Measurements from ENCODE around the gene SOBP.
"Not testable (repeated sequence)": the region's sequence is repeated elsewhere in the genome, so short reads cannot be mapped to it uniquely, and the experiment has no call there.

The SOBP gene

DNA sequence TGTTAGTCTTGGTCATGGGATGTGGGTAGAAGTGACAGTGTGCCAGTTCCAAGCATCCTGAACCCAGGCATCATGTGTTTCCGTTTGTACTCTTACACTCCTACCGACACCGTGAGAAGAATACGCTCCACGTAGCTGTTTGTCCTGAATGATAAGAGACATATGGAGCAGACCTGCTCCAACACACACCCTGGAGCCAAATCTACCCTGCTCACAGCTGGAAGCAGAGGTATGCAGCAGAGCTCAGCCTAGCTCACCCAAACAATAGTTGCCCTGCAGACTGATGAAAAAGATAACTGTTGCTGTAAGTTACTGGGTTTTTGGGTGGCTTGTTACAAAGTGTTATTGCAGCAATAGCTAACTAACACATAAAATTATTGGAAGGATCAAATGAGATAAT, 16.3 kb upstream of the SOBP start:
- ATAC-seq: no peak
- TF ChIP-seq, protein P1, sequence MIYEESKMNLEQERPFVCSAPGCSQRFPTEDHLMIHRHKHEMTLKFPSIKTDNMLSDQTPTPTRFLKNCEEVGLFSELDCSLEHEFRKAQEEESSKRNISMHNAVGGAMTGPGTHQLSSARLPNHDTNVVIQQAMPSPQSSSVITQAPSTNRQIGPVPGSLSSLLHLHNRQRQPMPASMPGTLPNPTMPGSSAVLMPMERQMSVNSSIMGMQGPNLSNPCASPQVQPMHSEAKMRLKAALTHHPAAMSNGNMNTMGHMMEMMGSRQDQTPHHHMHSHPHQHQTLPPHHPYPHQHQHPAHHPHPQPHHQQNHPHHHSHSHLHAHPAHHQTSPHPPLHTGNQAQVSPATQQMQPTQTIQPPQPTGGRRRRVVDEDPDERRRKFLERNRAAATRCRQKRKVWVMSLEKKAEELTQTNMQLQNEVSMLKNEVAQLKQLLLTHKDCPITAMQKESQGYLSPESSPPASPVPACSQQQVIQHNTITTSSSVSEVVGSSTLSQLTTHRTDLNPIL (CRISPR knock-in tag; IDR thresholded peaks at IDR 0.05; ENCODE audit: low read depth): no peak
- no peak for TF ChIP-seq ZNF8 (CRISPR knock-in tag; IDR thresholded peaks at IDR 0.05)
- TF ChIP-seq ZC3H10 (CRISPR knock-in tag; IDR thresholded peaks at IDR 0.05): no peak
- TF ChIP-seq ESRRG (CRISPR knock-in tag; IDR thresholded peaks at IDR 0.05): no peak
- TF ChIP-seq ZNF565 (CRISPR knock-in tag; conservative IDR thresholded peaks at IDR 0.05; ENCODE audit: low read depth): no peak
- TF ChIP-seq, protein P2, sequence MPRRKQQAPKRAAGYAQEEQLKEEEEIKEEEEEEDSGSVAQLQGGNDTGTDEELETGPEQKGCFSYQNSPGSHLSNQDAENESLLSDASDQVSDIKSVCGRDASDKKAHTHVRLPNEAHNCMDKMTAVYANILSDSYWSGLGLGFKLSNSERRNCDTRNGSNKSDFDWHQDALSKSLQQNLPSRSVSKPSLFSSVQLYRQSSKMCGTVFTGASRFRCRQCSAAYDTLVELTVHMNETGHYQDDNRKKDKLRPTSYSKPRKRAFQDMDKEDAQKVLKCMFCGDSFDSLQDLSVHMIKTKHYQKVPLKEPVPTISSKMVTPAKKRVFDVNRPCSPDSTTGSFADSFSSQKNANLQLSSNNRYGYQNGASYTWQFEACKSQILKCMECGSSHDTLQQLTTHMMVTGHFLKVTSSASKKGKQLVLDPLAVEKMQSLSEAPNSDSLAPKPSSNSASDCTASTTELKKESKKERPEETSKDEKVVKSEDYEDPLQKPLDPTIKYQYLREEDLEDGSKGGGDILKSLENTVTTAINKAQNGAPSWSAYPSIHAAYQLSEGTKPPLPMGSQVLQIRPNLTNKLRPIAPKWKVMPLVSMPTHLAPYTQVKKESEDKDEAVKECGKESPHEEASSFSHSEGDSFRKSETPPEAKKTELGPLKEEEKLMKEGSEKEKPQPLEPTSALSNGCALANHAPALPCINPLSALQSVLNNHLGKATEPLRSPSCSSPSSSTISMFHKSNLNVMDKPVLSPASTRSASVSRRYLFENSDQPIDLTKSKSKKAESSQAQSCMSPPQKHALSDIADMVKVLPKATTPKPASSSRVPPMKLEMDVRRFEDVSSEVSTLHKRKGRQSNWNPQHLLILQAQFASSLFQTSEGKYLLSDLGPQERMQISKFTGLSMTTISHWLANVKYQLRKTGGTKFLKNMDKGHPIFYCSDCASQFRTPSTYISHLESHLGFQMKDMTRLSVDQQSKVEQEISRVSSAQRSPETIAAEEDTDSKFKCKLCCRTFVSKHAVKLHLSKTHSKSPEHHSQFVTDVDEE (CRISPR knock-in tag; IDR thresholded peaks at IDR 0.05): no peak
- TF ChIP-seq, protein P3, sequence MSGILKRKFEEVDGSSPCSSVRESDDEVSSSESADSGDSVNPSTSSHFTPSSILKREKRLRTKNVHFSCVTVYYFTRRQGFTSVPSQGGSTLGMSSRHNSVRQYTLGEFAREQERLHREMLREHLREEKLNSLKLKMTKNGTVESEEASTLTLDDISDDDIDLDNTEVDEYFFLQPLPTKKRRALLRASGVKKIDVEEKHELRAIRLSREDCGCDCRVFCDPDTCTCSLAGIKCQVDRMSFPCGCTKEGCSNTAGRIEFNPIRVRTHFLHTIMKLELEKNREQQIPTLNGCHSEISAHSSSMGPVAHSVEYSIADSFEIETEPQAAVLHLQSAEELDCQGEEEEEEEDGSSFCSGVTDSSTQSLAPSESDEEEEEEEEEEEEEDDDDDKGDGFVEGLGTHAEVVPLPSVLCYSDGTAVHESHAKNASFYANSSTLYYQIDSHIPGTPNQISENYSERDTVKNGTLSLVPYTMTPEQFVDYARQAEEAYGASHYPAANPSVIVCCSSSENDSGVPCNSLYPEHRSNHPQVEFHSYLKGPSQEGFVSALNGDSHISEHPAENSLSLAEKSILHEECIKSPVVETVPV (CRISPR knock-in tag; IDR thresholded peaks at IDR 0.05): no peak
- TF ChIP-seq, protein P4, sequence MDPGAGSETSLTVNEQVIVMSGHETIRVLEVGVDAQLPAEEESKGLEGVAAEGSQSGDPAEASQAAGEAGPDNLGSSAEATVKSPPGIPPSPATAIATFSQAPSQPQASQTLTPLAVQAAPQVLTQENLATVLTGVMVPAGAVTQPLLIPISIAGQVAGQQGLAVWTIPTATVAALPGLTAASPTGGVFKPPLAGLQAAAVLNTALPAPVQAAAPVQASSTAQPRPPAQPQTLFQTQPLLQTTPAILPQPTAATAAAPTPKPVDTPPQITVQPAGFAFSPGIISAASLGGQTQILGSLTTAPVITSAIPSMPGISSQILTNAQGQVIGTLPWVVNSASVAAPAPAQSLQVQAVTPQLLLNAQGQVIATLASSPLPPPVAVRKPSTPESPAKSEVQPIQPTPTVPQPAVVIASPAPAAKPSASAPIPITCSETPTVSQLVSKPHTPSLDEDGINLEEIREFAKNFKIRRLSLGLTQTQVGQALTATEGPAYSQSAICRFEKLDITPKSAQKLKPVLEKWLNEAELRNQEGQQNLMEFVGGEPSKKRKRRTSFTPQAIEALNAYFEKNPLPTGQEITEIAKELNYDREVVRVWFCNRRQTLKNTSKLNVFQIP (CRISPR knock-in tag; IDR thresholded peaks at IDR 0.05; ENCODE audit: borderline replicate concordance, low read depth): no peak
- no peak for TF ChIP-seq ZFP3 (CRISPR knock-in tag; IDR thresholded peaks at IDR 0.05)
- TF ChIP-seq TCF4 (CRISPR knock-in tag; IDR thresholded peaks at IDR 0.05; ENCODE audit: borderline replicate concordance): no peak
- no peak for TF ChIP-seq ARNTL (CRISPR knock-in tag; IDR thresholded peaks at IDR 0.05; ENCODE audit: borderline replicate concordance, low read depth)
- TF ChIP-seq ZFP30 (CRISPR knock-in tag; IDR thresholded peaks at IDR 0.05): no peak
- no peak for TF ChIP-seq OSR1 (CRISPR knock-in tag; IDR thresholded peaks at IDR 0.05)

DNA sequence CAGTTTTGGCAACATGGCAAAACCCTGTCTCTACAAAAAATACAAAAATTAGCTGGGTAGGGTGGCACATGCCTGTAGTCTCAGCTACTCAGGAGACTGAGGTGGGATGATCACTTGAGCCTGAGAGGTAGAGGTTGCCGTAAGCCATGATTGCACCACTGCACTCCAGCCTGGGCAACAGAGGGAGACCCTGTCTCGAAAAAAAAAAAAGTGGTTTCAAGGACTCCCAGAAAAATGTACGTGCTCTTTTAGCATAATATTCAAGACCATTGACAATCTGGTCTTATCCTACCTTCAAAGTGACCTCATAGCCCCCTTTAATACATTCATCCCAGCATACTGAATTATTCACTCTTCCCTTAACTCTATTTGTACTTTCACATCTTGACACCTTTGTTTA, 14.6 kb upstream of the SOBP start:
- not testable (repeated sequence) for ATAC-seq

DNA sequence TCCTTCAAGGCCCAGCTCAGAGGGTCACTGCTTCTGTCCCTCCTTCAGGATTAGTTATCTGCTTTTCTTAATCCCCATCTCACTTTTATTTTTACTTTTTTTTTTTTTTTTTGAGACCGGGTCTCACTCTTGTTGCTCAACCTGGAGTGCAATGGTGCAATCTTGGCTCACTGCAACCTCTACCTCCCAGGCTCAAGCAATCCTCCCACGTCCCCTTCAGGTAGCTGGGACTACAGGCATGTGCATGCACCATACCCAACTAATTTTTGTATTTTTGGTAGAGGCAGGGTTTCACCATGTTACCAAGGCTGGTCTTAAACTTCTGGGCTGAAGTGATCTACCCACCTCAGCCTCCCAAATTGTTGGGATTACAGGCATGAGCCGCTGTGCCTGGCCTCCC, 14.1 kb upstream of the SOBP start:
- ATAC-seq: not testable (repeated sequence)

DNA sequence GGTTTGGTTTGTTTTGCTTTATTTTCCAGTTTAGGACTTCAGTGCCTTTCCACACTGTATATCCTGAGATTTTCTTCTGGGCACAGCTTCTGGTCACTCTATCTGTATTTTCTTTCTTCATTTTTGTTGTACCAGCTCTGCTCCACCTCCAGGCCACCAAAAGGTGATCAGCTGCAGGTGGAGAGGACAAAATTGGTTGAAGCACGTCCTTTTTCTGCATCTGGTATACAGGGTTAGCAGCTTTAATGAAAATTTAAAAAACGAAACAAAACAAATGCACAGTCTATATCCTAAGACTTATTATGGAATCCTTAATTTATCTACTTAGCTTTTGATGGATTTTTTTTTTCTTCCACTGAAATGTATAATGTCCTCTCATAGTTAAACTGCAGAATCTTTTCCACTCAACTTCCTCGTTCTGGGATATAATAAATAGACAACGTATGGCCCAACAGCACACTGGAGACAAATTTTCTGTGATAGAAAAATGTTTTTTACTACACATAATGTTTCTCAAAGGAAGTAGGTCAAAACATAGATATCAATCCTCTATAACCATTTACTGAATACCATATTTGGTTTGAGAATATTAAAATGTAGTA, 10.7 kb upstream of the SOBP start:
- no peak for ATAC-seq
- TF ChIP-seq ZFP3 (CRISPR knock-in tag; IDR thresholded peaks at IDR 0.05) (no peak), OSR1 (CRISPR knock-in tag; IDR thresholded peaks at IDR 0.05) (no peak), TCF4 (CRISPR knock-in tag; IDR thresholded peaks at IDR 0.05; ENCODE audit: borderline replicate concordance) (no peak), SNAI2 (CRISPR knock-in tag; IDR thresholded peaks at IDR 0.05) (no peak), ZNF565 (CRISPR knock-in tag; conservative IDR thresholded peaks at IDR 0.05; ENCODE audit: low read depth) (no peak), RARB (CRISPR knock-in tag; IDR thresholded peaks at IDR 0.05) (no peak), GLIS3 (CRISPR knock-in tag; IDR thresholded peaks at IDR 0.05) (no peak), ZNF70 (CRISPR knock-in tag; IDR thresholded peaks at IDR 0.05) (no peak), ESRRG (CRISPR knock-in tag; IDR thresholded peaks at IDR 0.05) (no peak), PPARA (CRISPR knock-in tag; IDR thresholded peaks at IDR 0.05; ENCODE audit: borderline replicate concordance) (no peak), TOX (CRISPR knock-in tag; IDR thresholded peaks at IDR 0.05; ENCODE audit: borderline replicate concordance) (no peak)
- TF ChIP-seq, protein P5, sequence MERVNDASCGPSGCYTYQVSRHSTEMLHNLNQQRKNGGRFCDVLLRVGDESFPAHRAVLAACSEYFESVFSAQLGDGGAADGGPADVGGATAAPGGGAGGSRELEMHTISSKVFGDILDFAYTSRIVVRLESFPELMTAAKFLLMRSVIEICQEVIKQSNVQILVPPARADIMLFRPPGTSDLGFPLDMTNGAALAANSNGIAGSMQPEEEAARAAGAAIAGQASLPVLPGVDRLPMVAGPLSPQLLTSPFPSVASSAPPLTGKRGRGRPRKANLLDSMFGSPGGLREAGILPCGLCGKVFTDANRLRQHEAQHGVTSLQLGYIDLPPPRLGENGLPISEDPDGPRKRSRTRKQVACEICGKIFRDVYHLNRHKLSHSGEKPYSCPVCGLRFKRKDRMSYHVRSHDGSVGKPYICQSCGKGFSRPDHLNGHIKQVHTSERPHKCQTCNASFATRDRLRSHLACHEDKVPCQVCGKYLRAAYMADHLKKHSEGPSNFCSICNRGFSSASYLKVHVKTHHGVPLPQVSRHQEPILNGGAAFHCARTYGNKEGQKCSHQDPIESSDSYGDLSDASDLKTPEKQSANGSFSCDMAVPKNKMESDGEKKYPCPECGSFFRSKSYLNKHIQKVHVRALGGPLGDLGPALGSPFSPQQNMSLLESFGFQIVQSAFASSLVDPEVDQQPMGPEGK (CRISPR knock-in tag; IDR thresholded peaks at IDR 0.05; ENCODE audit: borderline replicate concordance): no peak
- TF ChIP-seq, protein P3 (CRISPR knock-in tag; IDR thresholded peaks at IDR 0.05): no peak

Data from SK-N-SH treated with all-trans-retinoic acid at 6 μM for 48 hours (cell line).